ENCODE measurements around the gene RERE.
"Not testable (repeated sequence)": the region's sequence is repeated elsewhere in the genome, so short reads cannot be mapped to it uniquely, and the experiment has no call there.

GRCh38 chr1:8593292-8593691 is 224.1 kb downstream of the RERE start:
- TF ChIP-seq CTCF (IDR thresholded peaks at IDR 0.05; ENCODE audit: borderline replicate concordance, extremely low read depth, low read length, poor library complexity, severe bottlenecking); EZH2 (IDR thresholded peaks at IDR 0.05; ENCODE audit: borderline replicate concordance, low read depth, low read length, severe bottlenecking): not testable (repeated sequence)
